ENCODE results near the gene ZSCAN16.

GRCh38 chr6:28152531-28152930 is 28.1 kb downstream of the ZSCAN16 start:
- no peak for TF ChIP-seq POLR2A (IDR thresholded peaks at IDR 0.05)
- TF ChIP-seq, protein P1, sequence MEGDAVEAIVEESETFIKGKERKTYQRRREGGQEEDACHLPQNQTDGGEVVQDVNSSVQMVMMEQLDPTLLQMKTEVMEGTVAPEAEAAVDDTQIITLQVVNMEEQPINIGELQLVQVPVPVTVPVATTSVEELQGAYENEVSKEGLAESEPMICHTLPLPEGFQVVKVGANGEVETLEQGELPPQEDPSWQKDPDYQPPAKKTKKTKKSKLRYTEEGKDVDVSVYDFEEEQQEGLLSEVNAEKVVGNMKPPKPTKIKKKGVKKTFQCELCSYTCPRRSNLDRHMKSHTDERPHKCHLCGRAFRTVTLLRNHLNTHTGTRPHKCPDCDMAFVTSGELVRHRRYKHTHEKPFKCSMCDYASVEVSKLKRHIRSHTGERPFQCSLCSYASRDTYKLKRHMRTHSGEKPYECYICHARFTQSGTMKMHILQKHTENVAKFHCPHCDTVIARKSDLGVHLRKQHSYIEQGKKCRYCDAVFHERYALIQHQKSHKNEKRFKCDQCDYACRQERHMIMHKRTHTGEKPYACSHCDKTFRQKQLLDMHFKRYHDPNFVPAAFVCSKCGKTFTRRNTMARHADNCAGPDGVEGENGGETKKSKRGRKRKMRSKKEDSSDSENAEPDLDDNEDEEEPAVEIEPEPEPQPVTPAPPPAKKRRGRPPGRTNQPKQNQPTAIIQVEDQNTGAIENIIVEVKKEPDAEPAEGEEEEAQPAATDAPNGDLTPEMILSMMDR (IDR thresholded peaks at IDR 0.05) = no peak

Data from right lobe of liver (tissue), 4 donors.